HUES64 (cell line): ENCODE data around the gene CHCT1.
"Not testable (repeated sequence)": the region's sequence is repeated elsewhere in the genome, so short reads cannot be mapped to it uniquely, and the experiment has no call there.

ENCODE experiments used
- H3K27ac ChIP-seq: 2 replicates; pipeline ENCODE4 v1.7.0; 2013; ENCODE audit warnings: low read depth, low read length, inconsistent platforms
- H3K27me3 ChIP-seq: 2 replicates; pipeline ENCODE4 v1.6.1; 2013; ENCODE audit warnings: mild to moderate bottlenecking, low read length; ENCODE audit not compliant: insufficient read depth
- H3K36me3 ChIP-seq: 2 replicates; pipeline ENCODE4 v1.6.1; 2013; ENCODE audit warnings: mild to moderate bottlenecking, low read length; ENCODE audit not compliant: insufficient read depth
- H3K4me1 ChIP-seq: 2 replicates; pipeline ENCODE4 v1.6.1; 2013; ENCODE audit warnings: mild to moderate bottlenecking, low read length, moderate library complexity; ENCODE audit not compliant: insufficient read depth
- H3K4me3 ChIP-seq: 2 replicates; pipeline ENCODE4 v1.5.1; 2013; ENCODE audit warnings: mild to moderate bottlenecking, low read length, moderate library complexity
- H3K9ac ChIP-seq: 2 replicates; pipeline ENCODE4 v1.6.1; 2013; ENCODE audit warnings: mild to moderate bottlenecking, low read depth, low read length
- H3K9me3 ChIP-seq: 2 replicates; pipeline ENCODE4 v1.6.1; 2013; ENCODE audit warnings: low read depth, low read length; ENCODE audit not compliant: insufficient read depth
- WGBS: fragments of 150-250, 120-280 bp; methylation state at CpG from one replicate; pipeline ENCODE4 v1.1.7; 2013; ENCODE audit warnings: missing lambda C conversion rate; 5-methylcytosine and 5-hydroxymethylcytosine counted together

The CHCT1 gene

DNA sequence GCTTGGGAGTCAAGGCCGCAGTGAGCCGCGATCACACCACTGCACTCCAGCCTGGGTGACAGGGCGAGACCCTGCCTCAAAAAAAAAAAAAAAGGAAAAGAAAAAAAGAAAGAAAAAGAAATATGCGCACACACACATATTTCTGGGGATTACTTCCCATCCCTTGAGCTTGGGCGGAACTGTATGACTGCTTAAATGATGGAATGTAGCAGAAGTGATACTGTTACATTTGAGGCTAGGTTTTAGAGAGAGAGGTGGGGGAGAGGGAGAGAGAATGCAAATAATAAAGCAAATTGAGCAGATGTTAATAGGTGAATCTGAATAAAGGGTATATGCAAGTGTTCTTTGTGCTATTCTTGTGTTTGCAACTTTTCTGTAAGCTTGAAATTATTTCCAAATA, 18.3 kb upstream of the CHCT1 start:
- Histone ChIP-seq H3K27ac (no peak overlapping the region), H3K9ac (no peak overlapping the region), H3K9me3 (no peaks in the 10 kb centered on the region), H3K27me3 (no peaks in the 10 kb centered on the region), H3K36me3 (no peaks in the 10 kb centered on the region), H3K4me1 (no peaks in the 10 kb centered on the region; the same call in 1 of the 2 replicates), H3K4me3 (no peak overlapping the region)
- 94% methylated on average over 6 of the region's 6 CpGs for WGBS

DNA sequence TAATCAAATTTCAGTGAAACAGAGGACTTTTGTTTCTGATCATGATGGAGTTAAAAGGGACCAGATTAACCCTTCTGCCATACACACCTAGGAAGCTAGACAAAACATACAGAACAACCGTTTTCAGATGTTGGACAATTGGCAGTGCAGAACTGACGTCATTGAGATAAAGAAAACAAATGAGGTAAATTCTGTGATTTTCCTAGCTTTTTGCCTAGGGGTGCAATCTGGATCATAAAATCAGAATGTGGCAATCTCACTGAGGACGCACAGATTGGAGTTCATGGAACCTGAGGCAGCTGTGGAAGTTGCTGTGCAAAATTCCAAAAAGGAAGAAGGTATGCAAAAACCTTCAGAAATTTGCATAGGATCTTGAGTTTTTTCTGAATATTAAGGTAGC, 15.4 kb upstream of the CHCT1 start:
- Histone ChIP-seq H3K9ac (no peak overlapping the region), H3K36me3 (no peaks in the 10 kb centered on the region), H3K9me3 (no peaks in the 10 kb centered on the region), H3K27ac (no peak overlapping the region), H3K4me1 (no peaks in the 10 kb centered on the region; the same call in 1 of the 2 replicates), H3K4me3 (no peak overlapping the region), H3K27me3 (no peaks in the 10 kb centered on the region)
- 95% methylated on average over 3 of the region's 3 CpGs for whole genome bisulfite sequencing

DNA sequence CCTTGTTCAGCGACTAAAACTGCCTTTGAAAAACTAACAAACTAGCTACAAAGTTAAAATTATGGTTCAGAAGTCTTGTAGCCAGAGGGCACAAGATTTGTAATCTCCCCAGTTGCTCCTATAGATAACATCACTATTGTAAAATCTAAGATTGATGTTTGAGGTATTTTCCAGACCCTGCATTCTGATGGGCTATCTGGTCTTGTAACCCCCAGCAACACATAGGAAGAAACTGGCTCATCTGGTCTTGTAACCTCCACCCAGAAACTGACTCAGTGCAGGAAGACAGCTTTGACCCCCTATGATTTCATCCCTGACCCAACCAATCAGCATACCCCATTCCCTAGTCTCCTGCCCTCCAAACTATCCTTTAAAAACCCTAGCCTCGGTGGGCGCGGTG, 12.3 kb upstream of the CHCT1 start:
- Histone ChIP-seq H3K36me3 (no peaks in the 10 kb centered on the region), H3K4me3 (no peak overlapping the region), H3K4me1 (no peaks in the 10 kb centered on the region), H3K27ac (no peak overlapping the region), H3K27me3 (no peaks in the 10 kb centered on the region), H3K9ac (no peak overlapping the region), H3K9me3 (no peaks in the 10 kb centered on the region)
- 94% methylated on average over 4 of the region's 4 CpGs for WGBS

DNA sequence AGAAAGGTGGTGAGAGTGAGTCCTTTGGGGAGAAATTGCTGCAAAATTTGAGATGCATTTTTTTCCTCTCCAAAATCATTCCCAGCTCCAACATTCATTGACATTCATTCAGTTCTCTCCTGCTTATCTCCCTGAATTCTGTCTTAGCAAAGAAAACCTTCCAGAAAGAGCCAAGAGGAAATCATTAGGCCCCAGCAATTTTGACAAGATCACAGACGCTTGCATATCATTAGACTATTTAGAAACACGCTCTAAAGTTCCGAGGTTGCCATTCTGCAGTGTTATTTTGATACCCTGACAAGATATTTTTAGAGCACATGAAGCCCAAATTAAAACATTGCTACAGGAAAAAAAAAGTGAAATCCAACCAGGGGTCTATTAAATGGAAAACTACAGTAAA, 9.6 kb upstream of the CHCT1 start:
- no peaks in the 10 kb centered on the region for H3K4me1 ChIP-seq
- 94% methylated on average over 3 of the region's 3 CpGs for WGBS
- H3K9ac ChIP-seq, result no peak overlapping the region
- H3K27ac ChIP-seq, result no peak overlapping the region
- H3K27me3 ChIP-seq, result no peaks in the 10 kb centered on the region
- no peaks in the 10 kb centered on the region for H3K9me3 ChIP-seq
- no peak overlapping the region for H3K4me3 ChIP-seq
- H3K36me3 ChIP-seq, result no peaks in the 10 kb centered on the region

DNA sequence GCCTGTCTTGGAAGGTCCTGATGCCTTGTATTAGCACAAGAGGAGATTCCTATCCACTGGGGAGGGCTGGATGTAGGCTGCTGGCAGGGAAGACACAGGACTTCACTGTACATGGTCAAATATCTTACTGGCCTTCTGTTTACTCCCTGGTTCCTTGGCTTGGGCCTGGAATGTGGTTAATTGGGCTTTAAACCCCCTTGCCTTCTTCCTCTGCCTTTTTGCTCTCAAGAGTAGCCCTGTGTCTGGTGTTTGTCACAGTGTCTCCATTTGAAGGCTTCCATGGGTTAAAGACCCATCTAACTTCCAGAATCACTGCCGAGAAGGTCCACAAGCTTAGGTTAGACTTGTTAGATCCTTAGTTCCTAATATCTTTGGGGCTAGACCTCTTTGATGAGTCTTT, 7.1 kb upstream of the CHCT1 start:
- whole genome bisulfite sequencing, result 95% methylated on average over 1 of the region's 1 CpG

DNA sequence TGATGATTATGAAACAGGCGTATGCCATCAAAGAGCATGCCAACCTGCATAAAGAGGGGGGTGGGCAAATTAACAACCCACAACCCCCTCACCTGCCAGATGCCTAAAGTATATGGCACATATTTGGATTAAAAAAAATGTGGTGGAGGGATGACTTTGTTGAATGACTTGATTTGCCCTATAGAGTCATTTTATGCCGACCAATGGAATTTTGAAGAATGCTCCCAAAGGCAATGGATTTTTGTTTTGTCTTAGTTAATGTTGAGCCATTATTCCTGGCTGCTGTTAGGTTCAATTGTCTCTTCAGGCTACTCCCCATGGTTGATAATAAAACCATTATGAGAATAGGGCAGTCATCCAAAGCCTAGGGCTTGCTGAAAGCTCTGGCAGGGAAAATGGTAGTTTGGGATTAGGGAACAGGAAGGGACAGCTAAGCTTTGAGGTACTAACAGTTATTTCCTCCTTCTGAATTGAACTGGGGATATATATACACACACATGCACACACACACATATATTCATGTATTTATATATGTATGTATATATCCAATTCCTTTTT, 5.8 kb upstream of the CHCT1 start:
- Histone ChIP-seq H3K9ac (no peak overlapping the region), H3K4me1 (no peaks in the 10 kb centered on the region), H3K4me3 (no peak overlapping the region), H3K27me3 (no peaks in the 10 kb centered on the region), H3K36me3 (no peaks in the 10 kb centered on the region), H3K27ac (no peak overlapping the region), H3K9me3 (no peaks in the 10 kb centered on the region)
- 90% methylated on average over 1 of the region's 2 CpGs for whole genome bisulfite sequencing

More for the DNA sequence above, 7.1 kb upstream of the CHCT1 start:
- Histone ChIP-seq H3K27ac (no peak overlapping the region), H3K36me3 (no peaks in the 10 kb centered on the region), H3K4me1 (no peaks in the 10 kb centered on the region), H3K9ac (no peak overlapping the region), H3K27me3 (no peaks in the 10 kb centered on the region), H3K4me3 (no peak overlapping the region), H3K9me3 (no peaks in the 10 kb centered on the region)

DNA sequence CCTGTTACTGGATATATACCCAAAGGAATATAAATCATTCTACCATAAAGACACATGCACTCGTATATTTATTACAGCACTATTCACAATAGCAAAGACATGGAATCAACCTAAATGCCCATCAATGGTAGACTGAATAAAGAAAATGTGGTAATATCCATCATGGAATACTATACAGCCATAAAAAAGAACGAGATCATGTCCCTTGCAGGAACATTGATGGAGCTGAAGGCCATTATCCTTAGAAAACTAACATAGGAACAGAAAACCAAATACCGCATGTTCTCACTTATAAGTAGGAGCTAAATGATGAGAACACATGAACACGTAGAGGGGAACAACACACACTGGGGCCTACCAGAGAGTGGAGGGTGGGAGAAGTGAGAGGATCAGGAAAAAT, 3.3 kb upstream of the CHCT1 start:
- H3K9me3 ChIP-seq, H3K36me3 ChIP-seq, H3K27ac ChIP-seq, H3K9ac ChIP-seq, H3K4me3 ChIP-seq, H3K4me1 ChIP-seq: not testable (repeated sequence)
- 92% methylated on average over 4 of the region's 4 CpGs for WGBS
- peaks cover 11% of the 10 kb centered on the region for H3K27me3 ChIP-seq

DNA sequence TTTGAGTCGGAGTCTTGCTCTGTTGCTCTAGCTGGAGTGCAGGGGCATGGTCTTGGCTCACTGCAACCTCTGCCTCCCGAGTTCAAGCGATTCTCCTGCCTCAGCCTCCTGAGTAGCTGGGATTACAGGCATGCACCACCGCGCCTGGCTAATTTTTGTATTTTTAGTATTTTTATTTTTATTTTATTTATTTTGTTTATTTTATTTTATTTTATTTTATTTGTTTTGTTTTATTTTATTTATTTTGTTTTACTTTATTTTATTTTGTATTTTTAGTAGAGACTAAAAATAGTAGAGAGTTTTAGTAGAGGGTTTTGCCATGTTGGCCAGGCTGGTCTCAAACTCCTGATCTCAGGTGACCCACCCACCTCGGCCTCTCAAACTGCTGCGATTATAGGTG, 2.4 kb upstream of the CHCT1 start:
- H3K9me3 ChIP-seq, H3K4me1 ChIP-seq, H3K36me3 ChIP-seq, H3K4me3 ChIP-seq, H3K27ac ChIP-seq, H3K9ac ChIP-seq: not testable (repeated sequence)
- H3K27me3 ChIP-seq, result peaks cover 11% of the 10 kb centered on the region
- WGBS, result 98% methylated on average over 4 of the region's 7 CpGs

DNA sequence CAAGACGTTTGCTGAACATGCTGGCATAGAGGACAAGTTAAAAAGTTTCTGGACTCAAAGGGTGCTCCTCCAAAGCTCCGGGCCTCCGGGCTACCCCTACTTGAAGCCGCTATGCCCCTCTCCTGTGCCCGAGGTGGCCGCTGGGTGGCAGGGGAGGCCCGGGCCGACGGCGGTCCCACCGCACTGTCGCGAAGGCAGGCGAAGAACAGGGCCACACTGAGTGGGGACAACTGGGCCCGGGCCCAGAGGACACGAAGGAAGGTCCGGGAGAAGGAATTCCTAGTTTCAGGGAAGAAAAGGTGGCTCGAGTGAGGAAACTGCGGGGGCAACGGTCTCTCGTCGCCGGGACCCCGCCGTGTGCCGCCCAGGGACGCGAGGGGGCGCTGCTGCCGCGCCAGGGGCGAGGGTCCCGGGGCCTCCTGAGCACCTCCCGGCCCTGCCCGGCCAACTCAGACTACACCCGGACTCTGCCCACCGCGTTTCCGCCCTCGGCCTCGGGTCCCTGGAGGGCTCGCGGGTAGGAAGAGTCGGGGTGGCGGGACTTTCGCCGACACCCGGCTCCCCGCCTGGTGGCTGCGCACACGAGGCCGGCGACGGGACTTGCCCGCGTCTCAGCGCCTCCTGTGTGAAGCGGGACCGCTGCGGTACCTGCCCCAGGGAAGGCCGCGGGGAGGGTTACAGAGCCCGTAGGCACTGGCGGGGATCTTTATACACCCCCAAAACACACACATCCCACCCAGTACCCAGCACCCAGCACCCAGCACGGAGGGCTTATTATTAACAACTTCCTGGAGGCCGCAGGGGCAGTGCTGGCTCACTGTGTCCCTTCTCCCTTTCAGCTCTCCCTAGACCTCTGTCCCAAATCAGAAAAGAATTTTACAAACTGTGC, 772 bp upstream of the CHCT1 start:
- 4% methylated on average over 66 of the region's 66 CpGs for WGBS
- peak overlapping the region; percentile 81 for H3K9ac ChIP-seq
- H3K4me3 ChIP-seq, result peak overlapping the region; percentile 75
- H3K27ac ChIP-seq, result no peak overlapping the region; the same call in 1 of the 2 replicates
- H3K4me1 ChIP-seq, result no peaks in the 10 kb centered on the region
- H3K36me3 ChIP-seq, result no peaks in the 10 kb centered on the region
- peaks cover 11% of the 10 kb centered on the region for H3K27me3 ChIP-seq
- H3K9me3 ChIP-seq, result no peaks in the 10 kb centered on the region

DNA sequence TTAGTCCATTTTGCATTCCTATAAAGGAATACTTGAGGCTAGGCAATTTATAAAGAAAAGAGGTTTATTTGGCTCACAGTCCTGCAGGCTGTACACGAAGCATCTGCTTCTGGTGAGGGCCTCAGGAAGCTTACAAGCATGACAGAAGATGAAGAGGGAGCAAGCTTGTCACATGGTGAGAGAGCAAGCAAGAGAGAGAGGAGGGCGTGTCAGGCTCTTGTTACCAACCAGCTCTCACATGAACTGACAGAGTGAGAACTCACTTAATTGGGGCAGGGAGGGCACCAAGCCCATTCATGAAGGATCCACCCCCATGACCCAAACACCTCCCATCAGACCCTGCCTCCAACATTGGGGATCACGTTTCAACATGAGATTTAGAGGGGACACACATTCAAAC, 1.6 kb downstream of the CHCT1 start:
- Histone ChIP-seq H3K4me1 (no peaks in the 10 kb centered on the region), H3K27ac (no peak overlapping the region), H3K27me3 (peaks cover 11% of the 10 kb centered on the region), H3K9me3 (no peaks in the 10 kb centered on the region), H3K9ac (no peak overlapping the region), H3K4me3 (no peak overlapping the region), H3K36me3 (no peaks in the 10 kb centered on the region)
- WGBS, result 93% methylated on average over 3 of the region's 3 CpGs

DNA sequence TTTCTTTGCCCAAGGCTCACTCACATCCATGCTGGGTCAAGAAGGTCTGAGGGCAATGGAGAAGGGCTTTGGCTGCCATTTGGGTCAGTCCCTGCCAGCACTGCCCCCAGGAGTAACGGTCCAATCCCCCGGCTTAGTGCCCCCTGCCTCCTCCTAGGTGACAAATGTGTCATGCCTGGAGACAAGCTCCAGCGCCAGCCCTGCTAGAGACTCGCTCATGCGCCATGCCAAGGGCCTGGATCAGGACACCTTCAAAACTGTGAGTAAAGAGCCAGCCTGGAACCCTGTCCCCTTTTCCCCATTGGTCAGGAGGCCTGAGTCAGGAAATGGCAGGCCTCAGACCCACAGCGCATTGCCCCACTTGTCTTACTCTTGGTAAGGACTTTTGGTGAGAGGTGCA, 3.3 kb downstream of the CHCT1 start:
- Histone ChIP-seq H3K36me3 (no peaks in the 10 kb centered on the region), H3K4me3 (no peak overlapping the region), H3K9me3 (no peaks in the 10 kb centered on the region), H3K9ac (no peak overlapping the region), H3K27me3 (peaks cover 11% of the 10 kb centered on the region), H3K27ac (no peak overlapping the region), H3K4me1 (no peaks in the 10 kb centered on the region)
- WGBS, result 94% methylated on average over 6 of the region's 6 CpGs
